GM18861 (cell line): Measurements from ENCODE around the gene TOP2B.
A peak's percentile ranks its signal among the peaks of the same experiment; 100 is the strongest.

Experiments used
- ATAC-seq: cut with Tn5 transposase; IDR thresholded peaks from one replicate; pipeline ENCODE4 v1.9.1; 2021; ENCODE audit not compliant: unreplicated experiment

Gene TOP2B, protein sequence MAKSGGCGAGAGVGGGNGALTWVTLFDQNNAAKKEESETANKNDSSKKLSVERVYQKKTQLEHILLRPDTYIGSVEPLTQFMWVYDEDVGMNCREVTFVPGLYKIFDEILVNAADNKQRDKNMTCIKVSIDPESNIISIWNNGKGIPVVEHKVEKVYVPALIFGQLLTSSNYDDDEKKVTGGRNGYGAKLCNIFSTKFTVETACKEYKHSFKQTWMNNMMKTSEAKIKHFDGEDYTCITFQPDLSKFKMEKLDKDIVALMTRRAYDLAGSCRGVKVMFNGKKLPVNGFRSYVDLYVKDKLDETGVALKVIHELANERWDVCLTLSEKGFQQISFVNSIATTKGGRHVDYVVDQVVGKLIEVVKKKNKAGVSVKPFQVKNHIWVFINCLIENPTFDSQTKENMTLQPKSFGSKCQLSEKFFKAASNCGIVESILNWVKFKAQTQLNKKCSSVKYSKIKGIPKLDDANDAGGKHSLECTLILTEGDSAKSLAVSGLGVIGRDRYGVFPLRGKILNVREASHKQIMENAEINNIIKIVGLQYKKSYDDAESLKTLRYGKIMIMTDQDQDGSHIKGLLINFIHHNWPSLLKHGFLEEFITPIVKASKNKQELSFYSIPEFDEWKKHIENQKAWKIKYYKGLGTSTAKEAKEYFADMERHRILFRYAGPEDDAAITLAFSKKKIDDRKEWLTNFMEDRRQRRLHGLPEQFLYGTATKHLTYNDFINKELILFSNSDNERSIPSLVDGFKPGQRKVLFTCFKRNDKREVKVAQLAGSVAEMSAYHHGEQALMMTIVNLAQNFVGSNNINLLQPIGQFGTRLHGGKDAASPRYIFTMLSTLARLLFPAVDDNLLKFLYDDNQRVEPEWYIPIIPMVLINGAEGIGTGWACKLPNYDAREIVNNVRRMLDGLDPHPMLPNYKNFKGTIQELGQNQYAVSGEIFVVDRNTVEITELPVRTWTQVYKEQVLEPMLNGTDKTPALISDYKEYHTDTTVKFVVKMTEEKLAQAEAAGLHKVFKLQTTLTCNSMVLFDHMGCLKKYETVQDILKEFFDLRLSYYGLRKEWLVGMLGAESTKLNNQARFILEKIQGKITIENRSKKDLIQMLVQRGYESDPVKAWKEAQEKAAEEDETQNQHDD (N-terminal part only)

DNA sequence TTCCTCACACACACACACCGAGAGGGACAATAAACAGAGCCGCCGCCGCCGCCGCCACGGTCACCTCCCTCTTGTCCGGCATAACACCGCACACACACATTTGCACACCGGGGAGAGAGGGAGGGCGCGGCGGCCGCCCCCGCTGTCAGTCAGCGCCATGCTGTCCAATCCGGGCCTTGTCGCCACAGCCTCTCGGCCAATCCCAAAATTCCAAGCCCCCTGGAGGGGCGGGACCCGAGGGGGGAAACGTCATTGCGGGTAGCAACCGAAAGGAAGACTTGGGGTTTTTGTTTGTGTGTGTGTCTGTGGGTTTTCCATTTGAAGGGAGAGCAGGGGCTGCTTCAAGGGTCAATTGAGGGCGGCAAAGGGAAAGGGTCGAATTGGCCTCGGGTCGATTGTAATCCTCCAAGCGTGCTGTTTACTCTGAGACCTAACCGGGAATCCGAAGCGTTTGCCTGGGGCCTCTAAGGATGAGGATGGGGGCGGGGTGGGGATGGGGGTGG lies at the start of gene TOP2B:
Gene TOP2B (minus strand): TSS at position 96 of the 503 bp plus-strand sequence. CDS start 610 bp downstream, outside the sequence.
- peak; percentile 87 for ATAC-seq

DNA sequence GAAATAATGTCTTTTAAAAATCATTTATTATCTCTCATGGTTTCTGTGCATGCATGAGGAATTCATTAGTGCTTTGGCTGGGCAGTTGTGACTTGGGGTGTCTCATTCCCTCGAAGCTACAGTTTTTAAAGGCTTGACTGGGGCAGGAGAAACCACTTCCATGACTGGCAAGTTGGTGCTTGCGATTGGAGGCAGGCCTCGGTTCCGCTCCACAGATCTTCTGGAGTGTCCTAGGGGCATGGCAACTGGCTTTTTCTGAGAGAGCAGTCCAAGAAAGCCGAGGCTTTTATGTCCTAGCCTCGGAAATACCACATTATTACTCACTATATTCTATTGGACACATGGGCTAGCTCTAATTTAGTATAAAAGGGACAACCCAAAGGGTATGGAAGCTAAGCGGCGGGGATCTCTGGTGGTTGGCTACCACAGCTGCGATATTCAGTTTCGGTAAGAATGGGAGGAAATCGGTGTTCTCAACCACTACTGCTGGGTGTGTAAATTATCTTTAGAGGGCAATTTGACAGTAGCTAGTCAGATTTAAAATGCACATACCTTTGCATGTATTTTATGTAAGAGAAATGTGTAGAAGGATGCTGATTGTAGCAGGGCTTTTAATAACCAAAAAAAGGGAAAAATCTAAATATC lies 48.8 kb upstream of the TOP2B start:
- no peak for ATAC-seq

DNA sequence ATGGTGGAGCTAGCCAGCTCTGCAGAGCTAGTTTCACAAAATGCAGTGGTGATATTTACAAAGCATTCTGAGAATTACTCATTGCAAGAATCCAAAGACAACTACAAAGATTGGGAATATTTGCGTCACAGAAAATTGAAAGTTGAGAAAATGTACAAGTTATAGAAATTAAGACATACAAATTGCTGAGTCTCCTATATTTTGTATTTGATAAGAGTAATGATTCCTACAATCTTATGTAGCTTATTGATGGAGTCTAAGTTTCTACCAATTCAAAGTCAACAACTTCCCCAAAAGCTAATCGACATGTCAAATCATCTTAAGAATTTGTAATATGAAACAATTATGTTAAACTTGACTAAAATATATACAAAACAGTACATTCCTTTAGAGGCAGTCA lies 46.4 kb upstream of the TOP2B start:
- ATAC-seq: no peak

DNA sequence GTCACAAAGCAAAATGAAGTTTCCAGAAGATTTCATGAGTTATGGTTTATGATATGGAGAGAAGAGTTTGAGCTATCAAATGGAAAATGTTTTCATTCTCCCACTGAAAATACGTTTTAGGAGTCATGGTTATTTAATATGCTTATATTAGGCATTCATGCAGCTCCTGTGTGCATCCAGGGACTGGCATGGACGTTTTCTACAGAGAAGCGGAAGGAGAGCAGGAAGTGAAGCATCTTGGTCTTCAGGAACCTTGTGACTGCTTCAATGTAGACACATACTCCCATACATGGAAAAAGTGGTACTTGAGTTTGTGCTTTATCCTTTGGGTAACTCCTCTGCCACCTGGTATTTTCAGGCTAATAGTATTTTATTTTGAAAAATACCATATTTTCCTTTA lies 43.3 kb upstream of the TOP2B start:
- no peak for ATAC-seq

DNA sequence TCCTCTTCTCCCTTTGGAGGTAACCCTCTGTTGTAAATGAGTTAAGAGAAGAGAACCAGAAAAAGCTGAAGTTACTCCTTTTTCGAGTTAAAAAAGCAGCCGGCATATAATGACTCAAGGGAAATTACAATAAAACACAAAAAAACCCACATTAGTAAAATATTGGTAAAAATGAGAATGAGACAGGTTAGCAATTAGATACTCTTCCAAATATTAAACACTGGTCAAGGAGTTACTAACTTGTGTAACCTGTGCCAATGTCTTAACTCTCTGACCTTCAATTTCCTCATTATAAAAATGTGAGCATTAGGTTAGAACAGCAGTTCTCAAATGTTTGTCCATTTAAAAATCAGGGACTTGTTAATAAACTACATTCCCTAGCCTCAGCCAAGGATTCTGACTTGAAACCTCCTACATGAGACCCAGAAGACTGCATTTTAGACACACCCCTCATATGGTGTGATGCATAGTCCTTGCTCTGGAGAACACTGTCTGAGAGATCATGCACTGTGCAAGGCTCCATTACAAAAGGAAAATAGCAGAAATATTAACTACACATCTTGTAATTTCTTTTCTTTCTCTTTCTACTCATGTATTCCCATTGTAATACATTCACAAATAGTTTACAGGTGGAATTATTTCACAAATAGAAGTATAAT lies 42.7 kb upstream of the TOP2B start:
- peak; percentile 48 for ATAC-seq

DNA sequence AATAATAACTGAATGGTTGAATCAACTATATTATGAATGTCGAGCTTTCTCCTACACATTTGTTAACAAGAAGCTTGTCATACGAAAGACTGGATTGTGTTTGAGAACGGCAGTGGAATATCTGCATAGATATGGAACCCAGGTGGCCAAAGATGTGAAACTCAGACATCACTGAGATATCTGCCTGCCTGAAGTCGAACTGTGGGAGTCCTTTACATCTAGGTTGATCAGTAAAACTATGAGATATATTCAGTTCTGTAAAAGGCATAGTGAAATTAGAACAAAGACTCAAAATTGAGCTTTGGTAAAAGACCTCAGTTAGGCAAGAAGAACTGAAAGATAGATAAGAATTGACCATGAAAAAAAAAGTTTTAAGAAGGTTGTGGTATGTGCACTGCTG lies 41.5 kb upstream of the TOP2B start:
- ATAC-seq: no peak

DNA sequence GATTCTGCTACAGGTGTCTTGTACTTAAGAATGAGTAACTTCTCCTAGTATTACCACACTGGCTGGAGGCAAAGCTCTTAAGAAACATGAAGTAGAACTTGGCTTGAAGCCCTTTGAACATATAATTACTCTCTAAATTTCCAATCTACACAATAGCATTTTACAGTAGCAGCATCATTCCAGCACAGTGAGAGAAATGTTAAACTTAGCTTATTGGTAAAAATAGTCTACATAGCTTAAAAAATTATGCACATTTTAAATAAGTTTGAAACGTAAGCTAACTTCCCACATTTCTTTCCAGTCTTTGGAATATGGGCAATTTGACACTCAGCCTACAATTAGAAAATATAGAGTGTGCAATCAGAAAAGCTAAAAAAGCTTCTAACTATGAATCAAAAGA lies 32.8 kb upstream of the TOP2B start:
- no peak for ATAC-seq

DNA sequence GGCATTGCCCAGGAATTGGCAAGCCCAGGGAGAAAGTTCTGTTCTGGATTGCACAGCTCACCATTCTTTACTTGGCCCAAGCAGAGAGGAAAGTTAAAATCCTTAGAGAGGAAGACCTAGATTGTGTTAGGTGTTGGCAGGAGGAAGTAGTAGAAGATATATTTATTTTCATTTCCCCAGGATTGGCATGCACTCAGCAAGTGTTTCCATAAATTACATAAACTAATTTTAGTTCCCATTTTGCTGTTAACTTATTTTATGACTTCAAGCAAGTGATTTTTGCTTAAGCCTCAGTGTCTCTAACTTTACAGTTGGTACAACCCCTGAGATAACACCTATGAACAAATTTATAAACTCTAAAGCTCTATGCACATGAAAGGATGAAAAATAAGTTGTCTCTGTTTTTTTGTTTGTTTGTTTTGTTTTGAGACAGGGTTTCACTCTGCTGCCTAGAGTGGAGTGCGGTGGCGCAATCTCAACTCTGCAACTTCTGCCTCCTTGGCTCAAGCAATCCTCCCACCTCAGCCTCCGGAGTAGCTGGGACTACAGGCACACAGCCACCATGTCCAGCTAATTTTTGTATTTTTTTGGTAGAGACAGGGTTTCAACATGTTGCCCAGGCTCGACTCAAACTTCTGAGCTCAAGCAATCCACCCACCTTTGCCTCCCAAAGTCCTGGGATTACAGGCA lies 31.2 kb upstream of the TOP2B start:
- ATAC-seq: no peak

DNA sequence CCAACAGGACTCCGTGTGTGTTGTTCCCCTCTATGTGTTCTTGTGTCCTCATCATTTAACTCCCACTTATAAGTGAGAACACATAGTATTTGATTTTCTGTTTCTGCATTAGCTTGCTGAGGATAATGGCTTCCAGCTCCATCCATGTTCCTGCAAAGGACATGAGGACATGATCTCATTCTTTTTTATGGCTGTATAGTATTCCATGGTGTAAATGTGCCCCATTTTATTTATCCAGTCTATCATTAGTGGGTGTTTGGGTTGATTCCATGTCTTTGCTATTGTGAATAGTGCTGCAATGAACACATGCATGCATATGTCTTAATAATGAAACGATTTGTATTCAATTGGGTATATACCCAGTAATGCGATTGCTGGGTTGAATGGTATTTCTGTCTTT lies 28.5 kb upstream of the TOP2B start:
- no peak for ATAC-seq

DNA sequence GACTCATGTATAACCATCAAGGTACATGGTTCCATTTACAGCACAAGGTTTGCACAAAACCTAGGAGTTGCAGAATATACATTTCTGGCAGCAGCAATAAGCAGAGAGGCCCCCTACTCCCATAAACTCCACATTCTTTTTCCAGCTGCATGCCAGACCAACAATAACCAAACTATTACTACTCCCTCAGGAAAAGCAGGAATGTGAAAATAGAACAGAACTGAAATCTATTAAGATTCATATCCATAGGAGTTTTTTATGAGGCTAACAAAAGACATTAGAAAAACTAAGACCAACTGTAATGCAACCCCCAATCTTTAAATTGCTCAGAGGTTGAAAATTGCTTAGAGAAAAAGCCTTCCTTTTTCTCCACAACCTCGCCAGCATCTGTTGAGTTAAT lies 27.6 kb upstream of the TOP2B start:
- ATAC-seq: no peak

DNA sequence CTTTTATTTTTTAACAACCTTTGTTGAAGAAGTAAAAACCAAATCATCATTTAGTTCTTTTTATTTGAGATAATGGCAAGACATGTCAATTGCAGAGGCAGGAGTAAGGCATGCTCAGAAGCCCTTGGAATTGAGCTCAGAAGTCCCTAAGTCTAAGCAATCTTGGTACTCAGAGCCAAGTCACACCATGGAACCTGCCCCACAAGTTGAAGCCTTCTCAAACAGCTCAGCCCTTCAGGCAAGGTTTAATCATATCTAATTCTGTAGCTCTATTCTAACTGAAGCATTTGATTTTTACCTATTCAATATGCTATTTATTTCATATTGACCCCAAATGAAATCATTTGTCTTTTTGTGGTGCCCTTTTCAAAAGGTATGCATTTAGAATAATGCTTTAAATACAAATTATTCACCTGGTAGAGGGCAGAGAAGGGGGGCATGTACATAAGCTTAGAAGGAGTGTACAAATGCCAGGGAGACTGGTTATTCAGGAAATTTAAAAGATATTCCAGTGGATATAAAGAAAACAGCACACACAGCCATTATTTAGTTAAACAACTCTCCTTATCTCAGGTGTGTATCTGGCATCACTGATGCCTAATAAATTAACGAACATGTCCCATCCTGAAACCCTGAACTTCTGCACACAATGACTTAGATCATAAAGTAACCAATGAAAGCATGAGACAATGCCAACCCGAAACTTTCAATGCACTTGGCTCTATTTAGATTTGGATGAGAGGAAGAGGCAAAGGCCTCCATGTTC lies 26.2 kb upstream of the TOP2B start:
- no peak for ATAC-seq

DNA sequence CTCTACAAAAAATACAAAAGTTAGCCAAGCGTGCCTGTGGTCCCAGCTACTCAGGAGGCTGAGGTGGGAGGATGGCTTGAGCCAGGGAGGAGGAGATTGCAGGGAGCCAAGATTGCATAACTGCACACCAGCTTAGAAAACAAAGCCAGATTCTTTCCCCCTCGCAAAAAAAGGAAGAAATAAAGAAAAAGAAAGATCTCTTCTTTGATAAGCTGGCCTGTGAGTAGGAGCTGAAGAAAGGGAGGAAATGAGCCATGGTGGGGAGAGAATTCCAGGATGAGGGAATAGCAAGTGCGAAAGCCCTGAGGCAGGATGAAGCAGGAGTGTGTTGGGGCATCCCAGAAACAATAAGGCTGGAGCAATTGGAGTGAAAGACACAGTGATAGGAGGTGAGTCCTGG lies 24.5 kb upstream of the TOP2B start:
- ATAC-seq: no peak

DNA sequence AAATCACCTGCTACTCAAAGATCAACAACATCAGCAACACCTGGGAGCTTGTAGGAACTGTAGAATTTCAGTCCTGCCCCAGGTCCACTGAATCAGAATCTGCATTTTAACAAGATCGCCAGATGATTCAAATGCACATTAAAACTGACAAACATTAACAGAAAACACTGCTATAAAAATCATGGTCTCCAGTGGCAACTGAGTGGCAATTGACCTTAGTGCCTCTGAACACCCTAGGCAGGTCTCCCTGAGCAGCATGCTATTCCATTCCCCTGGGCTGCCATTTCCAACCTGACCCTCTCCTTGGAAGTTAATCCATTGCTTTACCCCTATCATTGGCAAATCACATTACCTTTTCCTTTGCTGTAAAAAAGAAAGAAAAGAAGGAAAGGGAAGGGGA lies 23.0 kb upstream of the TOP2B start:
- no peak for ATAC-seq

DNA sequence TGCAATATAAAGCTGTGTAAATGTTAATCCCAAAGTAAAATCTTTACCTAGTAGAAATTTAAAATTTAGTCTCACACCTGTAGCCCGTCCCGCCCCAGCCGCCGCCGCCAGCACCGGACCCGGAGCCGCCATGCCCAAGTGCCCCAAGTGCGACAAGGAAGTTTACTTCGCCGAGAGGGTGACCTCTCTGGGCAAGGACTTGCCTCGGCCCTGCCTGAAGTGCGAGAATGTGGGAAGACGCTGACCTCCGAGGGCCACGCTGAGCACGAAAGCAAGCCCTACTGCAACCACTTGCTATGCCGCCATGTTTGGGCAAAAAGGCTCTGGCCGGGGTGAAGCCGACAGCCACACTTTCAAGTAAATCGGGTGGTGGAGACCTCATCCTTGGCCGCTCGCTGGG lies 22.1 kb upstream of the TOP2B start:
- ATAC-seq: no peak

DNA sequence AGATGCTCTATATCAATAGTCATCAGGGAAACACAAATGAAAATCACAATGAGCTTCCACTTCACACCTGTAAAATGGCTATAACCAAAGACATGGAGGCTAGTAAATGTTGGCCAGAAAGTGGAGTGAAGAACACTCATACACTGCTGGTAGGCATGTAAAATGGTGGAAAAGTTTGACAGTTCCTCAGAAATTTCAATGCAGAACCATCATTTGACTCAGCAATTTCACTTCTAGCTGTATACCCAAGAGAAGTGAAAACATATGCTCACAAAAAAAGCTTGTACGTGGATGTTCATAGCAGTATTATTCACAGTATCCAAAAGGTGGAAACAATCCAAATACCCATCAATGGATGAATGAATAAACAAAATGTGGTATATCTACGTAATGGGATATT lies 19.2 kb upstream of the TOP2B start:
- ATAC-seq: no peak

DNA sequence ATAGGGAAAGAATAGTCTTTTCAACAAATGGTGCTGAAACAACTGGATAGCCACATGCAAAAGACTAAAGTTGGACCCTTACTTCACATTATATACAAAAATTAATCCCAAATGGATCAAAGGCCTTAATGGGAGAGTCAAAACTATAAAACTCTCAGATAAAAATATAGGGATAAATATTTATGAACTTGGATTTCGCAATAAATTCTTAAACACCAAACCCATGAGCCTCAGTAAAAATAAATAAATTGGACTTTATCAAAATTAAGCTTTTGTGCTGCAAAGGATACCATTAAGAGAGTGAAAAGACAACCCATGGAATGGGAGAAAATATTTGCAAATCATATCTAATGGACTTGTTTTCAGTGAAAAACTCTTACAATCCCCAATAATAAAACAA lies 18.7 kb upstream of the TOP2B start:
- no peak for ATAC-seq

DNA sequence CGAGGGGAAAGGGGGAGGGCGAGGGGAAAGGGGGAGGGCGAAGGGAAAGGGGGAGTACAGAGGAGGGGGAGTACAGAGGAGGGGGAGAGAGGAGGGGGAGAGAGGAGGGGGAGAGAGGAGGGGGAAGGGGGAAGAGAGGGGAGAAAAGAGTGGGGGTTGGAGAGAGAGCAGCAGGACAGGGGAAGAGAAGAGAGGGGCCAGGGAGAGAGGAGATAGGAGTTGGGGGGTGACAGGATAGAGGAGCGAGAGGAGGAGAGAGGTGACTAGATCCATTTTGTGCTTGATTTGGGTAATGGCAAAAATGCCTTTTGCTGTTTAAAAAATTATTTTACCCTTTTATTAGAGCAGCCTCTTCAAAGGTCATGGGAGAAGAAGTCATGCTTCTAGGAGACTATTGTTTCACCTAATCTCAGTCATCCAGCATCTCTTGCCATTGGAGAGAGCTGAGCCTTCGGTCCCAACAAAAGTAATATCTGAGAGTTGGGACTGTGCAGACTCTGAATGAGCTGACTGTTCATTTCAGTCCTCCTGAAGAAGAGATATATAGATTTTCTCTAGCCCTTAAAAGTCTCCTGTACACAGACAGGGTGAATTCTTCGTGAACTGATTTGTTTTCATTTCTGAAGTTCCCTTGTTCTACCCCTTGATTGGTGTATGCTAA lies 15.1 kb upstream of the TOP2B start:
- ATAC-seq: no peak

DNA sequence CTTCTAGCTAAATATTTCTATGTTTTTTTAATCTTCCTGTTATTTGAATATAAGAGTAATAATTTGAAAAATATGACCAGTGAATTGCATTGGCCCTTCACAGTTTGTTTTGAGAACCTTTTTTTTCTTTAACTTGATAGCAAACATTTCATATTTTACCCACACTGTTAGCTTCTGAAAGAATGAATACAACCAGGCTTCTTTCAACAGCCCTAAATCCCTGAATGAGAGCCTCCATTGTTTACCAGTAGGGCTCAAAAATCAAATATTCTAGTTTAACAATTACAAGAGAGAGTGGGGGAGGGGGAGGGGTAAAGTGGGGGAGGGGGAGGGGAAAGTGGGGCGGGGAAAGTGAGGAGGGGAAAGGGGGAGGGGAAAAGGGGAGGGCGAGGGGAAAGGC lies 14.5 kb upstream of the TOP2B start:
- ATAC-seq: no peak

DNA sequence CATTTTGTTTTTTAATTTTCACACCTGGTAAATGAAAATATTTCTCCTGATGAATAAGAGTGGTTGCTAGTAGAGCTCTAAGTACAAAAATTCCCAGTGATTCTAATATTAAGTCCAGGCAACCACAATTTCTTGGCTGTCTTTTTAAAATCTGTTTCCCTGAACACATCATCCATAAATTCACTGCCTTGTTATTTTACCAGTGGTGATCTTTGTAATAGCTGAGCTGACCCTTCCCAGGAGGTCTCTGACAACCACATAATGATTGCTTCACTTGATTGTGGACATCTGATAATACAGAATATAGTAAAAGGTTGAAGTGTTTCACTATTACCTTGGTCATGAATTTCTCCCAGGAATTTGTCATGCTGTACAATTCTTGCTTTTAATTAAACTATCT lies 13.9 kb upstream of the TOP2B start:
- ATAC-seq: no peak
